PFSK-1 (cell line): ENCODE measurements around the gene MUCL1.

ENCODE experiments used
- SIN3A ChIP-seq: IDR thresholded peaks from 2 replicates; pipeline ENCODE4 v1.6.1; 2012; ENCODE audit warnings: mild to moderate bottlenecking, low read length, moderate library complexity, borderline replicate concordance; ENCODE audit not compliant: insufficient read depth
- TF ChIP-seq, protein P1 (sequence below), 2 experiments: IDR thresholded peaks; 2 replicates each; pipeline versions ENCODE4 v1.6.1 to v1.8.0; 2011 to 2012; ENCODE audit warnings: low read depth in 2 of 2, low read length in 2 of 2, control low read depth in 1 of 2, inconsistent platforms in 1 of 2, mild to moderate bottlenecking in 1 of 2, moderate library complexity in 1 of 2; ENCODE audit not compliant: insufficient read depth in 1 of 2

DNA sequence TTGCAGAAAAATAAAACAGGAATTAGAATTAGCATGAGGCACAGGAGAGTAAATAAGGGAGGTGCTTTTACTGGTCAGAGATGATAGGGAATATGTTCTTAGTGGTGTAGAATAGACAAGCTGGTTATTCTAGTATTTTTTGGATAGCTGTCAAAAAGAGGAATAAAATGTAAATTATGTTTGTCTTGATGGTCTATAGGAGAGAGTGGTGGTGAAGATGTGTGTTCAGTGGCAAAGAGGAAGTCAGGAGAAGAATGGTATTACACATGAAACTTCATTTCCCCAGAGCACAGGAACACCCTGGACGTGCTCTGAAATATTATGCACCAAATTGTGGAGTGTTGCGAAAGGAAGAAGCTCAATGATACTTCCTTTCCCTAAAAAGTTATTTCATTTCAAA, 27.8 kb downstream of the MUCL1 start:
- TF ChIP-seq, protein P1, sequence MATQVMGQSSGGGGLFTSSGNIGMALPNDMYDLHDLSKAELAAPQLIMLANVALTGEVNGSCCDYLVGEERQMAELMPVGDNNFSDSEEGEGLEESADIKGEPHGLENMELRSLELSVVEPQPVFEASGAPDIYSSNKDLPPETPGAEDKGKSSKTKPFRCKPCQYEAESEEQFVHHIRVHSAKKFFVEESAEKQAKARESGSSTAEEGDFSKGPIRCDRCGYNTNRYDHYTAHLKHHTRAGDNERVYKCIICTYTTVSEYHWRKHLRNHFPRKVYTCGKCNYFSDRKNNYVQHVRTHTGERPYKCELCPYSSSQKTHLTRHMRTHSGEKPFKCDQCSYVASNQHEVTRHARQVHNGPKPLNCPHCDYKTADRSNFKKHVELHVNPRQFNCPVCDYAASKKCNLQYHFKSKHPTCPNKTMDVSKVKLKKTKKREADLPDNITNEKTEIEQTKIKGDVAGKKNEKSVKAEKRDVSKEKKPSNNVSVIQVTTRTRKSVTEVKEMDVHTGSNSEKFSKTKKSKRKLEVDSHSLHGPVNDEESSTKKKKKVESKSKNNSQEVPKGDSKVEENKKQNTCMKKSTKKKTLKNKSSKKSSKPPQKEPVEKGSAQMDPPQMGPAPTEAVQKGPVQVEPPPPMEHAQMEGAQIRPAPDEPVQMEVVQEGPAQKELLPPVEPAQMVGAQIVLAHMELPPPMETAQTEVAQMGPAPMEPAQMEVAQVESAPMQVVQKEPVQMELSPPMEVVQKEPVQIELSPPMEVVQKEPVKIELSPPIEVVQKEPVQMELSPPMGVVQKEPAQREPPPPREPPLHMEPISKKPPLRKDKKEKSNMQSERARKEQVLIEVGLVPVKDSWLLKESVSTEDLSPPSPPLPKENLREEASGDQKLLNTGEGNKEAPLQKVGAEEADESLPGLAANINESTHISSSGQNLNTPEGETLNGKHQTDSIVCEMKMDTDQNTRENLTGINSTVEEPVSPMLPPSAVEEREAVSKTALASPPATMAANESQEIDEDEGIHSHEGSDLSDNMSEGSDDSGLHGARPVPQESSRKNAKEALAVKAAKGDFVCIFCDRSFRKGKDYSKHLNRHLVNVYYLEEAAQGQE (IDR thresholded peaks at IDR 0.05; ENCODE audit: insufficient read depth in 1 of 2, low read depth in 2 of 2, low read length in 2 of 2): no peak
- TF ChIP-seq SIN3A: no peak
